HUDEP-2 (cell line): ENCODE data around the gene LONRF3.
A peak's percentile ranks its signal among the peaks of the same experiment; 100 is the strongest.
"Not testable (repeated sequence)": the region's sequence is repeated elsewhere in the genome, so short reads cannot be mapped to it uniquely, and the experiment has no call there.

Experiments used
- DNase-seq, 76 experiments: peaks; one replicate each; lab custom pipeline; 2025; ENCODE audit not compliant: unreplicated experiment in 76 of 76; lab: John Stamatoyannopoulos, UW

LONRF3 gene

GRCh38 chrX:118980761-118981160 is 6.3 kb downstream of the LONRF3 start:
- DNase-seq = no peak

- DNase-seq = no peak
These were observed 9.1 kb downstream of the LONRF3 start for GRCh38 chrX:118983513-118983912.

GRCh38 chrX:118988911-118989310 is 14.5 kb downstream of the LONRF3 start:
- no peak for DNase-seq

GRCh38 chrX:118989886-118990285 is 15.5 kb downstream of the LONRF3 start:
- no peak for DNase-seq

DNA sequence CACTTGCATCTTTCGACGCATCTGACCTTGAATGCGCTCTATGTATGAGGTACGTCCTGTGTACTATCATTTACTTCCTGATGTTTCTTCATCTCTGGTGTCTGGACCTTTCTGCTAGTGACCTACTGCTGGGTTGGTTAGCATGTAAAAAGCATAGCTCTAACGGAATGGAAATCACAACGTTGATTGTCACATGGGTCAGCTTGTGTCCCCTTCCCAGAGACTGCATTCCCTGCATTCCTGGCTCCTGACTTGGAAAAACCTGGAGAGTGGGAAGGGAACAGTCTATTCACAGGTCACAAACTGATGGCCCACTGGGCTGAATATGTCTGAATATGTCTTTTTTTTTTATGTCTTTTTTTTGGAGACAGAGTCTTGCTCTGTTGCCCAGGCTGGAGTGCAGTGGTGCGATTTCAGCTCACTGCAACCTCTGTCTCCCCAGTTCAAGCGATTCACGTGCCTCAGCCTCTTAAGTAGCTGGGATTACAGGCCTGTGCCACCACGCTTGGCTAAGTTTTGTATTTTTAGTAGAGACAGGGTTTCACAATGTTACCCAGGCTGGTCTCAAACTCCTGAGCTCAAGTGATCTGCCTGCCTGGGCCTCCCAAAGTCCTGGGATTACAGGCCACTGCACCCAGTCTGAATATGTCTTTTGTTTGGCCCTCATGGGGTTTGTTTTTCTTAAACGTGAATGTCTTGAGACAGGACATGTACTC is 16.3 kb downstream of the LONRF3 start:
- DNase-seq = no peak

GRCh38 chrX:118992441-118993121 is 18.2 kb downstream of the LONRF3 start:
- not testable (repeated sequence) for DNase-seq

GRCh38 chrX:119003462-119003861 is 29.0 kb downstream of the LONRF3 start:
- no peak for DNase-seq

DNA sequence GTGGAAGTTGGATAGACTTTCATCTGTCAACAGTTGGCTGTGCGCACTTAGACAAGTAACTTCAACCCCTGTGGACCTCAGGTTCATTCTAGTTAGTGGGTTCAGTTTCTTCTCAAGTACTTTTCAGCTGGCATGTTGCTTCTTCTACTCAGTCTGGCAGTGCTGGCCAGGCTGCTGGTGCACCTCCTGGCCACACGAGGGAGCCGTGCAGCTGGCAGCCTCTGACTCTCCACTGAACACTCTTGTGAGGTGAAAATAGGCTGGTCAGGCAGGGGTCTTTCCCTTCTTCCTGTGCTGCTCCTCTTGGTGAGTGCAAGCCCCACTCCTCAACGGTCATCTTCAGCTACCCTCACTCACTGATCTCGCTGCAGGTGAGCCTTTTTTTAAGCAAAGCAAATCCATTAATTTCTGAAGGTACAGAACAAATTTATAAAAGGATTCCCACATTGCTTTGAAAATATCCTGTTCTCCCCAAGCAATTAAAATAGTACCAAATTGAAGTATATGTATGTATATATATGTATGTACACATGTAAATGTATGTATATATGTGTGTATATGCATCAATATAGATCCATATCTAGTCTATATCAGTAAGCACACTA is 30.6 kb downstream of the LONRF3 start:
- peak in 41 of 76 experiments; percentile 0 to 39 (median 6) for DNase-seq

- DNase-seq = no peak
These were observed 32.9 kb downstream of the LONRF3 start for GRCh38 chrX:119007189-119007770.

GRCh38 chrX:119008110-119008744 is 33.8 kb downstream of the LONRF3 start:
- DNase-seq = peak in 13 of 76 experiments; percentile 0 to 16 (median 1)

DNA sequence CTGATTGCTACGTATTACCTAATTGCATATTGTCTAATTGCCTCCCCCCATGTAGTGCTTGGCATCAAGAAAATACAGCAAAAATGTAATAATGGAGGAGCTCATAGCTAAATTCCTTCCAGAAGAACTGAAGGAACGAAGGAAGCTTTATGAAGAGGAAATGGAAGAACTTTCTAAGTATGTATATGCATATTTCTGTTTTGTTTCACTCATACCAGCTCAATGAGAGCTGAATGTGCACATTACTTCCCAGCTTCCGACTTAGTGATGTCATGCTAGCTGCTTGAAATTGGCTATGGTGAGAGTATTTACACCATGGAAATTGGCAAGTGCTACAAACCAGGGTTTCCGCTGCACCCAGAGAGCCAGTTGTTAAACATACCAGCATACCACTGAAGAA is 34.7 kb downstream of the LONRF3 start:
- DNase-seq = no peak

GRCh38 chrX:119010491-119010890 is 36.1 kb downstream of the LONRF3 start:
- no peak for DNase-seq

DNA sequence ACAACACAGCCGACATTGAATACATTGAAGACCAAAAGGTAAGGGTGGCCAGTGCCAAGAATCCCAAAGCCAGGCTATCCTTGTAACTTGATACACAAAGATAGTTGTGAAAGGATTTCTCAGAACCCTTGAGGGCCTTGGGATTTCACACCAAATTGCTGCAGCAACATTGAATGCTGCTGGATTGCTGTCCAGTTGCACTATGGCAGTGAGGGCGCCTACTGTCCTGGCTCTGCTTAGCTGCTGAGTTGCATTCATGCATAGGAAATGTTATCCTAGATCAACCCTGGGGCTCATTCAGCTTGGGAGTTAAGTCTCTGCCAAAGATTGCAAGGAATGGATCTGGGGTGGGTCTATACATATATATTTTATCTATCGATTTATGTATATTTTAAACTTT is 38.7 kb downstream of the LONRF3 start:
- no peak for DNase-seq

- DNase-seq = peak in 22 of 76 experiments; percentile 0 to 31 (median 4)
These were observed 41.2 kb downstream of the LONRF3 start for GRCh38 chrX:119015407-119016237.

- no peak for DNase-seq
These were observed 42.7 kb downstream of the LONRF3 start for GRCh38 chrX:119017077-119017476.

GRCh38 chrX:119025900-119026299 is 51.5 kb downstream of the LONRF3 start:
- DNase-seq = no peak

- not testable (repeated sequence) for DNase-seq
These were observed 51.9 kb downstream of the LONRF3 start for GRCh38 chrX:119026344-119026743.

GRCh38 chrX:119027960-119028732 is 53.7 kb downstream of the LONRF3 start:
- not testable (repeated sequence) for DNase-seq

GRCh38 chrX:119028733-119029330 is 54.4 kb downstream of the LONRF3 start:
- DNase-seq = no peak
